Right cardiac atrium (tissue), 5 donors: ENCODE results near the gene P4HA2. TPM values are rescaled to one million over a fixed set of nuclear protein-coding genes. Genes with fewer than 3 reads are reported as not detected.

Experiments
- ATAC-seq, 2 donors: fragments of 200-7000 bp; cut with Tn5 transposase; one replicate each; pipeline versions ENCODE4 v1.8.0 to v1.9.1; 2020; ENCODE audit warnings: moderate library complexity in 2 of 2, mild to moderate bottlenecking in 1 of 2
- DNase-seq, 3 donors: peaks; one replicate each; pipeline ENCODE4 v3.0.0-alpha.2; 2020
- H3K27ac ChIP-seq: one replicate; pipeline ENCODE4 v1.5.1; 2013; ENCODE audit warnings: mild to moderate bottlenecking, low read length, control low read depth, moderate library complexity
- H3K27me3 ChIP-seq: one replicate; pipeline ENCODE4 v1.6.1; 2013; ENCODE audit not compliant: control insufficient read depth, insufficient read depth
- H3K4me1 ChIP-seq: one replicate; pipeline ENCODE4 v1.6.1; 2013; ENCODE audit warnings: low read length; ENCODE audit not compliant: control insufficient read depth, insufficient read depth
- H3K4me3 ChIP-seq: one replicate; pipeline ENCODE4 v1.5.1; 2013; ENCODE audit warnings: low read length, control low read depth
- H3K9me3 ChIP-seq: one replicate; pipeline ENCODE4 v1.6.1; 2013; ENCODE audit warnings: low read length; ENCODE audit not compliant: control insufficient read depth
- WGBS: extraction: QIAGEN DNeasy Blood & Tissue Kit; methylation state at CpG from one replicate; pipeline ENCODE4 v1.1.7; 2013; 5-methylcytosine and 5-hydroxymethylcytosine counted together
- intact Hi-C, 4 donors: fragments of 100-400 bp; cut with DNase I; formaldehyde crosslinking; loops; one replicate each; pipeline versions ENCODE4 v1.11.0 to v1.14.0; 2022 to 2023
- polyA plus RNA-seq: library from polyadenylated mRNA; stranded (reverse); fragments of 200-250 nt; gene quantifications from one replicate; pipeline ENCODE4 v1.2.3, GENCODE V29; 2013
- total RNA-seq, 4 donors: library from RNA; stranded (reverse); fragmentation: NEBNext Ultra II Directional; extraction: Animal tissue kit (Norgen Biotek cat#: 25700); gene quantifications; one replicate each; pipeline ENCODE4 v1.2.1, GENCODE V29; 2021
- donor health status: healthy with polysubstance abuse.
- donor health status: DM: no; HTN: yes; CAD: no.
- donor health status: DM: no; HTN: no; CAD: no.
- donor health status: DM: no; HTN: yes; CAD: no; lungs with severe emphysema.
- donor health status: DM: yes; HTN: yes; CAD: no.

P4HA2 gene
- total and polyA plus RNA-seq, 5 donors: 51.9 to 103 (median 71.4) TPM

DNA sequence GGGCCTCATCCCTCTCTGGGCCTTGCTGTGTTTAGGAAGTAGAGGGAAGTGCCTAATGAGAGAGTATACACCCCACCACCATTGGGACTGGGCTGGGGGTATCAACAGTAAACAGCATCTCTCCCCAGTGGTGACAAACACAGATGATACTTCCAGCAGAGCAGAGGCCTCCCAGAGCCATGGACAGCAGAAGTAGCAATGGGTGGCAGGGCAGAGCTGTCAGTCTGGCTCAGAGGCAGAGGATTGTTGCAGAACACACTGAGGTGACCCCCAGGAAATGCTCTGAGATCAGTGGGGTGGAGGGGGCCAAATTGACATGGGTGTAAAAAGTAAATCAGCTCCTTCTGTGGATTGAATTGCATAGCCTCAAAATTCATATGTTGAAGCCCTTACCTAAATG is 12.1 kb upstream of the P4HA2 start:
- Histone ChIP-seq H3K4me1 (no peaks in the 10 kb centered on the region), H3K9me3 (no peaks in the 10 kb centered on the region), H3K4me3 (no peak overlapping the region), H3K27me3 (no peaks in the 10 kb centered on the region), H3K27ac (no peak overlapping the region)
- intact Hi-C loops: loop anchor here in 1 of 4 donors (10.0 kb wide), 1 partner anchor 45 kb away; no protein-coding TSS in a partner anchor
- ATAC-seq: no peak
- DNase-seq: no peak

DNA sequence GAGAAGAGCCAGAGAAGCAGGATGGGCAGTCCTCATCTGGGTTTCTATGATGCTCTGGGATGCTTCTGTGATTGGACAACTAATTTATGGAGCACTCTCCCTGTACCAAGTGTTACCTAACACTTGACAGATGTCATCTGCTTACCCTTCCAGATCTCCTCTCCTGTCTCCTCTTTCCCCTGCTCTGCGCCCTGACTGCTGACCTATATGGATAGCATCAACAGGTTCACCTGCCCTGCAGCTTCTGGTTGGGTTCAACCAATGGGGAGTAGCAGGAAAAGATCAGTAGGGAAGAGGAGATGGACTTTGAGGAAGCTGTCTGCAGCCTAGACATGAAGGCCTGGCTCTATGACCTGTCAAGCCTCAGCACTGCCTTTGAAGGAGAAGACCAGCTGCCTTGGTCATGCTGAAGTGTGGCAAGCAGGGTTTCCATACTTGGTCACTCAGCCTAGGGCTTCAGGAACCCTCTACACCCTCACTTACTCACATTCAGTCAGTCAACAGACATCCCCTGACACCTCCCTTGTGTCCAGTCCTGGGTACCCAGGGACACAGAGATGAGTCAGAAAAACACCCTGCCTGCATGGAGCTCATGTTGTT is 11.3 kb upstream of the P4HA2 start:
- ATAC-seq (no peak), DNase-seq (no peak)
- Histone ChIP-seq H3K27ac (no peak overlapping the region), H3K27me3 (no peaks in the 10 kb centered on the region), H3K9me3 (no peaks in the 10 kb centered on the region), H3K4me1 (no peaks in the 10 kb centered on the region), H3K4me3 (no peak overlapping the region)
- intact Hi-C loops: loop anchor here in 1 of 4 donors (10.0 kb wide), 1 partner anchor 46 kb away; no protein-coding TSS in a partner anchor
- WGBS: 76% methylated on average over 1 of the region's 1 CpG

DNA sequence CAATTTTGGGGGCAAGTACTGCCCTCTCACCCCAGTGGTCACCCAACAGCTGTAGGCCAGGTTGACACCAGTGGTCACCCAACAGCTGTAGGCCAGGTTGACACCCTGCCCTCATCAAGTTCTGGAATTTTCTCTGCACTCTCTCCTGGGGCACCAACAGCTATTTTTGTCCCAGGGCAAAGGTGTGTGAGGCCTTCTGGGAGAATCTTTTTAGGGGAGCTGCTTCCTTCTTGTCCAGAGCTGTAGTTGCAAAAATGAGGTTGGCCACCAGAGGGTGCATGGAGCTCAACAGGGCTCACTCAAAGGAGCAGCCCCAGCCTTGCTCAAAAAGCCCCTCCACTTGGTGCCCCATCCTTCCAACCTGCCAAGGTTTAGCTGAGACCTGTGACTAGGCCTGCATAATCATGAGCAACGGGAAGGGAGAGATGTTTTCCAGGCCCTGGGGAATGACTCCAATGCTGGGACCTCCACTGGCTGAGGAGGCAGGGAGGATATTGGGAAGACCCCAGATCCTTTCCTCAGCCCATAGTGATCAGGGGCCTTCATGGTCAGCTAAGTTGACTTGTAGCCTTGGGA is 10.6 kb upstream of the P4HA2 start:
- no peaks in the 10 kb centered on the region for H3K27me3 ChIP-seq
- no peak overlapping the region for H3K4me3 ChIP-seq
- H3K9me3 ChIP-seq: no peaks in the 10 kb centered on the region
- intact Hi-C loops: loop anchor here in 1 of 4 donors (10.0 kb wide), 1 partner anchor 47 kb away; no protein-coding TSS in a partner anchor
- ATAC-seq (peak; percentile 76 to 80), DNase-seq (peak; percentile 75 to 89 (median 76))
- H3K27ac ChIP-seq: no peak overlapping the region
- no peaks in the 10 kb centered on the region for H3K4me1 ChIP-seq
- WGBS: 7% methylated on average over 1 of the region's 1 CpG

DNA sequence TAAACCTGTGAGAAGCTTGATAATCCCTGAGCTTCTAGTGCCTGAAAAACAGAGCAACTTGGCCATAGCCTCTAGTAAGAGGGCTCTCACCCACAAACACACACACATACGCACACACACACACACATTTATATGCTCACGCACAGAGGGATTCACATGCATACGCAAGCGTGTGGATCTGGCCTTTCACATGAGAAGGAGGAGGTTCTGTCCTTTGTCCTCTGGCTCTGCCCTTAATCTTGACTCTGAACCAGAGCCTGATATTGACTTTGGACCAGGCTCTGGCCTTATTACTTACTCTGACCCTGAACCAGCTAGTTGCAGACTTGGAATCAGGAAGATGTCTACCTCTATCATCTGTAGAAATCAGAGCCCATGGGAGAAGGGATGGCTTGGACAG is 10.0 kb upstream of the P4HA2 start:
- WGBS: 93% methylated on average over 4 of the region's 4 CpGs
- no peak overlapping the region for H3K27ac ChIP-seq
- ATAC-seq (no peak), DNase-seq (no peak)
- H3K4me3 ChIP-seq: no peak overlapping the region
- no peaks in the 10 kb centered on the region for H3K27me3 ChIP-seq
- H3K9me3 ChIP-seq: no peaks in the 10 kb centered on the region
- intact Hi-C loops: loop anchor here in 1 of 4 donors (10.0 kb wide), 1 partner anchor 47 kb away; no protein-coding TSS in a partner anchor
- H3K4me1 ChIP-seq: no peaks in the 10 kb centered on the region

DNA sequence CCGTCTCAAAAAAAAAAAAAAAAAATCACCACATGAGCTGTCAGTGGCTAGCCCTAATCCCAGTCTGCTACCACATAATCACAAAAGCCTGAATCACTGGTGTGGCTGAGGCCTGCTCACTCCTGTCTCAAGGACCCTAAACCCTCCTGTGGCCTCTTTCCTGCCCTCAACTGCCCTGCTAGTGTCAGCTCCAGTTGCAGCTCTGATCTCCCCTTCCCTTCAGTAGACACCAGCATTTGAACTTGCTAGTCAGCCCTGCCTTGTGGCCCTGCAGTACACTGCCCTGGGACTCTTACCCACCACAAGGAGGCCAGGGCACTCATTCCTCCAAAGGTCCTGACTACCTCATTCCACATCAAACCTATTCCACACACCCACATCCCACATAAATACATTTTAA is 9.5 kb upstream of the P4HA2 start:
- no peaks in the 10 kb centered on the region for H3K27me3 ChIP-seq
- ATAC-seq: peak in 1 of 2 donors; percentile 5
- no peaks in the 10 kb centered on the region for H3K9me3 ChIP-seq
- H3K27ac ChIP-seq: no peak overlapping the region
- WGBS: 100% methylated on average over 1 of the region's 1 CpG
- no peaks in the 10 kb centered on the region for H3K4me1 ChIP-seq
- no peak overlapping the region for H3K4me3 ChIP-seq
- no peak for DNase-seq
- intact Hi-C loops: loop anchor here in 1 of 4 donors (10.0 kb wide), 1 partner anchor 48 kb away; no protein-coding TSS in a partner anchor

DNA sequence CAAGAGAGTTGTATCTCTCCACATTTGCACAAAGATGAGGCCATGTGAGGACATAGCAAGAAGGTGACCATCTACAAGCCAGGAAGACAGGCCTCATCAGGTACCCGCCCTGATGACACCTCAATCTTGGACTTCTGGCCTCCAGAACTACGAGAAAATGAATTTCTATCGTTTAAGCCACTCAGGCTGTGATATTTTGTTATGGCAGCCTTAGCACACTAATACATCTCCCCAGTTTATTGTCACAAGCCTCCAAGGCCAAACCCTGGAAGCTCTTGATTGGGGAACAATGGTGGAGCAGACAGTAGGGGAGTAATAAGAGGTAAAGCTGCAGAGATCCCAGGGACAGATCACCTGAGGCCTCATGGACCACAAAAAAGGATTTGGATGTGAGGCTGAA is 7.7 kb upstream of the P4HA2 start:
- H3K4me3 ChIP-seq: no peak overlapping the region
- 87% methylated on average over 3 of the region's 3 CpGs for WGBS
- intact Hi-C loops: loop anchor here in 1 of 4 donors (10.0 kb wide), 1 partner anchor 49 kb away; no protein-coding TSS in a partner anchor
- no peak overlapping the region for H3K27ac ChIP-seq
- no peaks in the 10 kb centered on the region for H3K9me3 ChIP-seq
- no peak for DNase-seq
- no peak for ATAC-seq
- H3K4me1 ChIP-seq: no peaks in the 10 kb centered on the region
- no peaks in the 10 kb centered on the region for H3K27me3 ChIP-seq

DNA sequence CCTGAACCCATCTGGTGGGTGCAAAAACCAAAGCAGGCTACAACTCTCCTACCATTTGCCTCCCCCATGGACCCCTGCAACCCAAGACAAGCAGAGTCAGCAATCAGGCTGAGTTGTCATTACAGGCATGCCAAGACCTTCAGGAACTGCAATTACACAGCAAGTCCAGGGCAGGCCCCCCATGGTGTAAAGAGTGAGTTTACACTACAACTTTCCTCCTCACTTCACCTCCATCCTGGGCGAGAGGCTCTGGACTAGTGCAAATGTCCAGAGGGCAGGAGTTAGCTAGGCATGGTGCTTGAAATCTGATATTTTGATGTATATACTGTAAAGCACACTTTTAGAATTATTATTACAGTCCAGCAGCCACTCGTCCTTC is 7.0 kb upstream of the P4HA2 start:
- Histone ChIP-seq H3K4me1 (no peaks in the 10 kb centered on the region), H3K4me3 (no peak overlapping the region), H3K27me3 (no peaks in the 10 kb centered on the region), H3K27ac (no peak overlapping the region), H3K9me3 (no peaks in the 10 kb centered on the region)
- ATAC-seq: no peak
- intact Hi-C loops: loop anchor here in 1 of 4 donors (10.0 kb wide), 1 partner anchor 50 kb away; no protein-coding TSS in a partner anchor
- no peak for DNase-seq
- 95% methylated on average over 2 of the region's 2 CpGs for WGBS

GRCh38 chr5:132233811-132234683 is 6.4 kb upstream of the P4HA2 start:
- ATAC-seq (no peak), DNase-seq (no peak)
- Histone ChIP-seq H3K27ac (no peak overlapping the region), H3K27me3 (no peaks in the 10 kb centered on the region), H3K9me3 (no peaks in the 10 kb centered on the region), H3K4me3 (no peak overlapping the region), H3K4me1 (no peaks in the 10 kb centered on the region)
- intact Hi-C loops: loop anchor here in 1 of 4 donors (10.0 kb wide), 1 partner anchor 51 kb away; no protein-coding TSS in a partner anchor
- WGBS: 93% methylated on average over 7 of the region's 7 CpGs

- intact Hi-C loops: loop anchor here in 1 of 4 donors (10.0 kb wide), 1 partner anchor 52 kb away; no protein-coding TSS in a partner anchor
- H3K4me1 ChIP-seq: no peaks in the 10 kb centered on the region
These were observed 5.4 kb upstream of the P4HA2 start for GRCh38 chr5:132233081-132233480.

DNA sequence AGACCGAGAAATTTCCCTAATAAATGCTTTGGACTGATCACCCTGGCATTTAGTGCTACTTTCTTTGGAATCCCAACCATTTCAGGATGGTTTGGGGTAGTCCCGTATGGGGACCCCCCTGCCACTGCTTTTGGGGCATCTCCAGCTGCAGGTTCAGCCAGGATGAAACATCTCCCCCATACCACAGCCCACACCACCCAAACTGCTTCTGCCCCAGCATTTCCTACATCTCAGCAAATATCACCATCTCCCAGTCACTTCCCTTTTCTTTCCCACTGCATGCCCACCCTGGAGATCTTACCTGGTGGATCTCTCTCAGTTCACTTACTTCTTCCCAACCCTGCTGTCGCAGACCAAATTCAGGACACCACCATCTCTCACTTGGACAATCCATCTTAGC is 4.8 kb upstream of the P4HA2 start:
- no peak overlapping the region for H3K27ac ChIP-seq
- H3K27me3 ChIP-seq: no peaks in the 10 kb centered on the region
- no peaks in the 10 kb centered on the region for H3K4me1 ChIP-seq
- H3K4me3 ChIP-seq: no peak overlapping the region
- ATAC-seq (no peak), DNase-seq (no peak)
- H3K9me3 ChIP-seq: no peaks in the 10 kb centered on the region
- intact Hi-C loops: loop anchor here in 1 of 4 donors (10.0 kb wide), 1 partner anchor 52 kb away; no protein-coding TSS in a partner anchor
- WGBS: 92% methylated on average over 3 of the region's 3 CpGs

More at GRCh38 chr5:132233081-132233480, 5.4 kb upstream of the P4HA2 start:
- no peak overlapping the region for H3K4me3 ChIP-seq
- ATAC-seq: no peak
- H3K27me3 ChIP-seq: no peaks in the 10 kb centered on the region
- no peak for DNase-seq
- H3K9me3 ChIP-seq: no peaks in the 10 kb centered on the region
- 100% methylated on average over 1 of the region's 1 CpG for WGBS
- H3K27ac ChIP-seq: no peak overlapping the region
